ENCODE data around the gene LUM. TPM values are rescaled to one million over a fixed set of nuclear protein-coding genes. Genes with fewer than 3 reads are reported as not detected.

LUM gene
- total RNA-seq, 3 donors from 2014 or later (not counting 1 experiment from before 2014, with no cell fraction given), result not detected

DNA sequence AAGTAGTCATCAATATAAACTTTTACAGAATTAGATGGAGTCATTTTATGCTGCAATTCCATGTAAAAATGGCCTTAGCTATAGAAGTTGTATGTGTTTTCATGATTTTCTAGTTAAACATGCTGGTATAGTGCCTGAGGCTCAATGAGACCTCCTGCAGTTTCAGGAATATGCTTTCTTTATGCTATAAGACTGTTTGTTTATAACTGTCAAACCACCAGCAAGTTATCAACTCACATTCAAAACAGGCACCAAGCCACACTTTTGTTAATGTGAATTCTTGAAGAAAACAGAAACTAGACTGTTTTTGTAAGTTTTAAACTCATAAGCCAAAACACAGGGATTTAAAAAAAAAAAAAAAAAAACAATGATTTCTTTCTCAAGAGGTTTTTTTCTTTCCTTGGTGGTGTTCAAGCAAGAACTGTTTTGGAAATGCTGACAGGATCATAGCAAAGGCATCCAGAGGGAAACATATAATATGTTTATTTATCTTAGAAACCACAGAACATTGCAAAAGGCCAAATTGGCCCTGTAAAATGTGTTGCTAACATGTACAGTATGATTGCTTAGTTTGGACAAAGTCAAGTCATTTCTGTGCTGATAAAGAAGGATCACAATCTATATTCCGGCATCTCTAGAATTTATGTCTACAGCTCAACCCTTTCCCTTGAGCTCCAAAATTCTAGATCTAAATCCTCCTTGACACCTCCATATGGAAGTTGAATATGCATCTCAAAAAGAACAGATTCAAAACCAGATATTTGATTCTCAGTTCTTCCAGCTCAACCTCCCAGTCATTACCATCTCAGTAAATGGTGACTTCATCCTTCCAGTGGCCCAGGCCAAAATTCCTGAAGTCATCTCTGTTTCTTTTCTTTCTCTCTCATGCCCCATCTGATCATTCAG lies 29.0 kb upstream of the LUM start:
- Mint-ChIP-seq H3K36me3 (no peaks in the 10 kb centered on the region), H3K4me3 (no peak overlapping the region), H3K27me3 (ENCODE audit: low read depth in 2 of 2) (no peaks in the 10 kb centered on the region), H3K27ac (no peak overlapping the region), H3K4me1 (no peaks in the 10 kb centered on the region), H3K9me3 (peaks cover 0 to 2% of the 10 kb centered on the region in 2 donors)
- WGBS (ENCODE audit: insufficient coverage), result 100% methylated on average over 1 of the region's 1 CpG
- intact Hi-C loops (cut with micrococcal nuclease), result no loop called here
- H3K9me3 ChIP-seq (ENCODE audit: control insufficient read depth, insufficient read depth, low read length), result no peaks in the 10 kb centered on the region
- DNase-seq, result no peak
- no peaks in the 10 kb centered on the region for H3K27me3 ChIP-seq (ENCODE audit: control insufficient read depth, insufficient read depth, low read length)
- no peaks in the 10 kb centered on the region for H3K4me1 ChIP-seq (ENCODE audit: control insufficient read depth, insufficient read depth, low read length)
- H3K36me3 ChIP-seq (ENCODE audit: control insufficient read depth, insufficient read depth, low read length), result no peaks in the 10 kb centered on the region
- no peak overlapping the region for H3K27ac ChIP-seq (ENCODE audit: low read length)
- TF ChIP-seq, protein P1, sequence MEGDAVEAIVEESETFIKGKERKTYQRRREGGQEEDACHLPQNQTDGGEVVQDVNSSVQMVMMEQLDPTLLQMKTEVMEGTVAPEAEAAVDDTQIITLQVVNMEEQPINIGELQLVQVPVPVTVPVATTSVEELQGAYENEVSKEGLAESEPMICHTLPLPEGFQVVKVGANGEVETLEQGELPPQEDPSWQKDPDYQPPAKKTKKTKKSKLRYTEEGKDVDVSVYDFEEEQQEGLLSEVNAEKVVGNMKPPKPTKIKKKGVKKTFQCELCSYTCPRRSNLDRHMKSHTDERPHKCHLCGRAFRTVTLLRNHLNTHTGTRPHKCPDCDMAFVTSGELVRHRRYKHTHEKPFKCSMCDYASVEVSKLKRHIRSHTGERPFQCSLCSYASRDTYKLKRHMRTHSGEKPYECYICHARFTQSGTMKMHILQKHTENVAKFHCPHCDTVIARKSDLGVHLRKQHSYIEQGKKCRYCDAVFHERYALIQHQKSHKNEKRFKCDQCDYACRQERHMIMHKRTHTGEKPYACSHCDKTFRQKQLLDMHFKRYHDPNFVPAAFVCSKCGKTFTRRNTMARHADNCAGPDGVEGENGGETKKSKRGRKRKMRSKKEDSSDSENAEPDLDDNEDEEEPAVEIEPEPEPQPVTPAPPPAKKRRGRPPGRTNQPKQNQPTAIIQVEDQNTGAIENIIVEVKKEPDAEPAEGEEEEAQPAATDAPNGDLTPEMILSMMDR (IDR thresholded peaks at IDR 0.05), result no peak
- ATAC-seq, result no peak
- H3K4me3 ChIP-seq (ENCODE audit: low read length), result no peak overlapping the region

DNA sequence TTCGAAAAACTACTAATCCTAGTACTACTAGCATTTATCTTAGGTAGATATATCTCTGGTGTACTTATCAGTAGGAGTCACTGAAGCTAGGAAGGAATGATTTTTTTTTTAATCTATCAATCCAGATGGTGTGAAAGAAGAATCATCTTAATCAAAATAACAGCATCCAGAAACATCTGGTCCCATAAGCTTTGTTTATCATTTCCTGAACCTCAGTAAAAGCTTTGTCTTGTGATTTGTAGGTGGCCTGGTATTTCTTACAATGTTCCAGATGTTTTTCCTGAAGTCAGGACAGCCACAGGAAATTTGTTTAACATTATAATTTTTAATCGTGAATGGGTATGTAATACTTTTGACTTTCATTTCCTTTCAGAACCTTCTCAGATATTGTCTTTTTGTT lies 28.0 kb upstream of the LUM start:
- H3K9me3 Mint-ChIP-seq, result peaks cover 0 to 2% of the 10 kb centered on the region in 2 donors
- intact Hi-C loops (cut with micrococcal nuclease), result no loop called here

DNA sequence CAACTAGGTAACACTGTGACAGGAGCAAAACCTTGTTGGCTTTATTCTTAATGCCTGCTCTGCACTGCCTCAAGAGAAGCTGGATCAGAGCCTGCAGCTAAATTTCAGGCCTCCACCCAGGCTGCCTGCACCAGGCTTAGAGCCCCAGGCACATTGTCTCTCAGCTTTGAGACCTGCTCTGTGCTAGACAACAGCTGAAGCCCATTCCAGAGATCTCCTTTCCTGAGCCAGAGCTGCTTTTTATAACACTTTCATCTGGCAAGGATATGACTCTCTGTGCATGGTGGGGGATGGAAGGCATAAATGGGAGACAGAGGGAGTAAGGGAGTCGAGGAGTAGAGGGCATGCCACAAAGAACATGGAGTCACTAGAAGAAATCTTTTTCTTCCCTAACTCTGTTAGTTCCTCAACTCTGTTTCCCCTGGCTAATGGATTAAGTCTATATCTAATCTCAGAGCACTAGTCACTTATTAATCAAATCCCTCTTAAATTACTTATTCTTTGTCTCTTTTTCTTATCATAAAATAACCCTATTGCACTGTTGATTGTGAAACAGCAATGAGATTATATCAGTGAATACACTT lies 27.1 kb upstream of the LUM start:
- TF ChIP-seq, protein P1 (IDR thresholded peaks at IDR 0.05), result no peak

More for the DNA sequence above, 28.0 kb upstream of the LUM start:
- Mint-ChIP-seq H3K36me3 (no peaks in the 10 kb centered on the region), H3K4me3 (no peak overlapping the region), H3K27ac (no peak overlapping the region), H3K27me3 (ENCODE audit: low read depth in 2 of 2) (no peaks in the 10 kb centered on the region), H3K4me1 (no peaks in the 10 kb centered on the region)
- no peak for ATAC-seq
- Histone ChIP-seq H3K36me3 (ENCODE audit: control insufficient read depth, insufficient read depth, low read length) (no peaks in the 10 kb centered on the region), H3K4me3 (ENCODE audit: low read length) (no peak overlapping the region), H3K27me3 (ENCODE audit: control insufficient read depth, insufficient read depth, low read length) (no peaks in the 10 kb centered on the region), H3K9me3 (ENCODE audit: control insufficient read depth, insufficient read depth, low read length) (no peaks in the 10 kb centered on the region), H3K4me1 (ENCODE audit: control insufficient read depth, insufficient read depth, low read length) (no peaks in the 10 kb centered on the region), H3K27ac (ENCODE audit: low read length) (no peak overlapping the region)
- TF ChIP-seq, protein P1 (IDR thresholded peaks at IDR 0.05), result no peak
- DNase-seq, result no peak
- no CpG with 5 or more reads among the region's 2 CpGs for WGBS (ENCODE audit: insufficient coverage)

More for the DNA sequence above, 27.1 kb upstream of the LUM start:
- ATAC-seq, result no peak
- WGBS (ENCODE audit: insufficient coverage), result no CpG with 5 or more reads among the region's 1 CpG
- intact Hi-C loops (cut with micrococcal nuclease), result no loop called here
- Mint-ChIP-seq H3K36me3 (no peaks in the 10 kb centered on the region), H3K27ac (no peak overlapping the region), H3K27me3 (ENCODE audit: low read depth in 2 of 2) (no peaks in the 10 kb centered on the region), H3K4me1 (no peaks in the 10 kb centered on the region), H3K4me3 (no peak overlapping the region), H3K9me3 (peaks cover 0 to 2% of the 10 kb centered on the region in 2 donors)
- Histone ChIP-seq H3K9me3 (ENCODE audit: control insufficient read depth, insufficient read depth, low read length) (no peaks in the 10 kb centered on the region), H3K4me3 (ENCODE audit: low read length) (no peak overlapping the region), H3K36me3 (ENCODE audit: control insufficient read depth, insufficient read depth, low read length) (no peaks in the 10 kb centered on the region), H3K27me3 (ENCODE audit: control insufficient read depth, insufficient read depth, low read length) (no peaks in the 10 kb centered on the region), H3K4me1 (ENCODE audit: control insufficient read depth, insufficient read depth, low read length) (no peaks in the 10 kb centered on the region), H3K27ac (ENCODE audit: low read length) (no peak overlapping the region)
- DNase-seq, result no peak
